CD4-positive, CD25-positive, alpha-beta regulatory T cell (primary cell): ENCODE results near the gene MBD5. TPM values are rescaled to one million over a fixed set of nuclear protein-coding genes. Genes with fewer than 3 reads are reported as not detected.

Source experiments
- ATAC-seq, 2 donors: fragments of 150-1000 bp; cut with Tn5 transposase; one replicate each; pipeline ENCODE4 v1.10.0; 2021; ENCODE audit warnings: low read depth in 2 of 2, moderate number of reproducible peaks in 2 of 2, moderate library complexity in 1 of 2
- DNase-seq, 3 donors: peaks; one replicate each; pipeline versions ENCODE4 v3.0.0 to v3.0.0-alpha.2; 2012 to 2022; ENCODE audit warnings: mixed read lengths in 1 of 3
- H3K27ac ChIP-seq: one replicate; pipeline ENCODE4 v1.7.0; 2013; ENCODE audit warnings: mild to moderate bottlenecking, low read length; ENCODE audit not compliant: insufficient read depth, poor library complexity, severe bottlenecking
- H3K27me3 ChIP-seq: one replicate; pipeline ENCODE4 v1.7.0; 2013; ENCODE audit warnings: low read length; ENCODE audit not compliant: control insufficient read depth, insufficient read depth
- H3K36me3 ChIP-seq: one replicate; pipeline ENCODE4 v1.7.0; 2013; ENCODE audit warnings: mild to moderate bottlenecking, low read length, moderate library complexity; ENCODE audit not compliant: control insufficient read depth, insufficient read depth
- H3K4me1 ChIP-seq: 2 replicates; pipeline ENCODE4 v1.7.0; 2013; ENCODE audit warnings: mild to moderate bottlenecking, low read length; ENCODE audit not compliant: insufficient read depth, control insufficient read depth, poor library complexity, severe bottlenecking
- H3K4me3 ChIP-seq: one replicate; pipeline ENCODE4 v1.7.0; 2013; ENCODE audit warnings: low read depth, mild to moderate bottlenecking, low read length, moderate library complexity
- H3K9me3 ChIP-seq, 2 experiments: 1 replicate in 1 of 2; 2 replicates in 1 of 2; pipeline ENCODE4 v1.7.0; 2013; ENCODE audit warnings: low read length in 2 of 2, mild to moderate bottlenecking in 1 of 2, moderate library complexity in 1 of 2; ENCODE audit not compliant: control insufficient read depth in 2 of 2
- H3K27ac Mint-ChIP-seq, 3 donors: one replicate each; pipeline ENCODE4 v1.8.0; 2020 to 2022; ENCODE audit warnings: mild to moderate bottlenecking in 3 of 3, mixed read lengths in 3 of 3, moderate library complexity in 2 of 3
- H3K27me3 Mint-ChIP-seq: one replicate; pipeline ENCODE4 v1.8.0; 2022; ENCODE audit warnings: mild to moderate bottlenecking, mixed read lengths
- H3K36me3 Mint-ChIP-seq: one replicate; pipeline ENCODE4 v1.8.0; 2020; ENCODE audit warnings: mixed read lengths
- H3K4me1 Mint-ChIP-seq, 4 donors: one replicate each; pipeline ENCODE4 v1.8.0; 2020 to 2022; ENCODE audit warnings: mixed read lengths in 4 of 4, mild to moderate bottlenecking in 1 of 4
- H3K4me3 Mint-ChIP-seq, 4 donors: one replicate each; pipeline ENCODE4 v1.8.0; 2020 to 2022; ENCODE audit warnings: mild to moderate bottlenecking in 4 of 4, mixed read lengths in 4 of 4, moderate library complexity in 3 of 4
- H3K9me3 Mint-ChIP-seq, 7 donors: one replicate each; pipeline ENCODE4 v1.8.0; 2020 to 2022; ENCODE audit warnings: mixed read lengths in 7 of 7, mild to moderate bottlenecking in 3 of 7, moderate library complexity in 2 of 7
- polyA plus RNA-seq, 4 donors: library from polyadenylated mRNA; unstranded; fragments of 300-500 nt; fragmentation: Illumina TruSeq; gene quantifications; one replicate each; pipeline ENCODE4 v1.2.3, GENCODE V29; 2021
- total RNA-seq: library from RNA; stranded (reverse); gene quantifications from one replicate; pipeline ENCODE4 v1.2.3, GENCODE V29; 2022

Gene MBD5
- total and polyA plus RNA-seq, 5 donors from 2014 or later: 11.7 to 62.6 (median 13.1) TPM

DNA sequence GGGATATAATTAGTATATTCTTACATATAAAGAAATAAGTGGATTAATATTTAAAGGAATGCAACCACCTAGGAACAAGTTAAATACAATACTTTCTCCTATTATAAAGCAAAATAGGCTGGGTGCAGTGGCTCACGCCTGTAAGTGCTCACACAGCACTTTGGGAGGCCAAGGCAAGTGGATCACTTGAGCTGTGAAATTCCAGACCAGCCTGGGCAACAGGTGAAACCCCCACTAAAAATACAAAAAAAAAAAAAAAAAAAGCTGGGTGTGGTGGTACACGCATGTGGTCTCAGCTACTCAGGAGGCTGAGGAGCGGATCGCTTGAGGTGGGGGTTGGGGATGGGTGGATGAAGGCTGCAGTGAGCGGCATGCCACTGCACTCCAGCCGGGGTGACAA is 337.5 kb downstream of the MBD5 start:
- Mint-ChIP-seq H3K4me1 (peaks cover 0 to 7% (median 2%) of the 10 kb centered on the region in 4 donors), H3K4me3 (no peak overlapping the region), H3K27me3 (no peaks in the 10 kb centered on the region), H3K27ac (no peak overlapping the region), H3K9me3 (peaks cover 0 to 20% (median 6%) of the 10 kb centered on the region in 7 donors), H3K36me3 (peaks cover 26% of the 10 kb centered on the region)
- DNase-seq: no peak
- Histone ChIP-seq H3K27ac (no peak overlapping the region), H3K4me3 (no peak overlapping the region), H3K4me1 (no peaks in the 10 kb centered on the region), H3K36me3 (no peaks in the 10 kb centered on the region), H3K9me3 (no peaks in the 10 kb centered on the region), H3K27me3 (no peaks in the 10 kb centered on the region)
- ATAC-seq: no peak

DNA sequence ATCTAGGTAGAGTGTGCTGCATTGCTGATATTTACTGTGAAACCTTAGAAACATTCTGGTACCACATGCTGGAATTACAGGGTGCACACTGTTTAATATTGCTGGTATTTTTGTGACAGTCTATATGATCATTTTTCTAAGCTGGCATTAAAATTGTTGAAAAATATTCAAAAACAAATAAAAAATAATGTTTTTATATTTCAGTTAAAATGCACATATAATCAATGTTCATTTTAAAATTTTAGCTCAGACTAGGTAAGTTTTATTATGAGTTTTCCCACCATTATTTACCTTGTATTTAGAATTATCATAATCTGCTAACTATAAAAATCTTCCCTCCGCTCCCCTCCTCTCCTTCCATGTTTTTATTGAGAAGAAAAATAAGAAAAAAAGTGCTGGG is 339.8 kb downstream of the MBD5 start:
- ATAC-seq (no peak), DNase-seq (no peak)
- Mint-ChIP-seq H3K27ac (no peak overlapping the region), H3K36me3 (peaks cover 20% of the 10 kb centered on the region), H3K9me3 (peaks cover 0 to 13% (median 5%) of the 10 kb centered on the region in 7 donors), H3K27me3 (no peaks in the 10 kb centered on the region), H3K4me3 (no peak overlapping the region), H3K4me1 (peaks cover 0 to 7% (median 2%) of the 10 kb centered on the region in 4 donors)
- H3K4me3 ChIP-seq: no peak overlapping the region
- H3K9me3 ChIP-seq: no peaks in the 10 kb centered on the region
- H3K4me1 ChIP-seq: no peaks in the 10 kb centered on the region
- no peaks in the 10 kb centered on the region for H3K36me3 ChIP-seq
- no peak overlapping the region for H3K27ac ChIP-seq
- no peaks in the 10 kb centered on the region for H3K27me3 ChIP-seq

DNA sequence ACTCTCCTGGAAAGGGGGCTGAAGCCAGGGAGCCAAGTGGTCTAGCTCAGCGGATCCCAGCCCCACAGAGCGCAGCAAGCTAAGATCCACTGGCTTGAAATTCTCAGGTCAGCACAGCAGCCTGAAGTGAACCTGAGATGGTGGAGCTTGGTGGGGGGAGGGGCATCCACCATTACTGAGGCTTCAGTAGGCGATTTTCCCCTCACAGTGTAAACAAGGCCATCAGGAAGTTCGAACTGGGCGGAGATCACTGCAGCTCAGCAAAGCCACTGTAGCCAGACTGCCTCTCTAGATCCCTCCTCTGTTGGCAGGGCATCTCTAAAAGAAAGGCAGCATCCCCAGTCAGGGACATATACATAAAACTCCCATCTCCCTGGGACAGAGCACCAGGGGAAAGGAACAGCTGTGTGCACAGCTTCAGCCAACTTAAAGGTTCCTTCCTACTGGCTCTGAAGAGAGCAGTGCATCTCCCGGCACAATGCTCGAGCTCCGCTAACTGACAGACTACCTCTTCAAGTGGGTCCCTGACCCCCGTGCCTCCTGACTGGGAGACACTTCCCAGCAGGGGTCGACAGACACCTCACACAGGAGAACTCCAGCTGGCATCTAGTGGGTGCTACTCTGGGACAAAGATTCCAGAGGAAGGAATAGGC is 341.4 kb downstream of the MBD5 start:
- Mint-ChIP-seq H3K36me3 (peaks cover 15% of the 10 kb centered on the region), H3K4me3 (no peak overlapping the region), H3K27ac (no peak overlapping the region), H3K27me3 (no peaks in the 10 kb centered on the region), H3K9me3 (peaks cover 0 to 16% (median 5%) of the 10 kb centered on the region in 7 donors), H3K4me1 (peaks cover 0 to 7% (median 2%) of the 10 kb centered on the region in 4 donors)
- Histone ChIP-seq H3K27ac (no peak overlapping the region), H3K9me3 (no peaks in the 10 kb centered on the region), H3K4me1 (no peaks in the 10 kb centered on the region), H3K4me3 (no peak overlapping the region), H3K27me3 (no peaks in the 10 kb centered on the region), H3K36me3 (no peaks in the 10 kb centered on the region)
- ATAC-seq: no peak
- DNase-seq: no peak

GRCh38 chr2:148375214-148375613 is 354.3 kb downstream of the MBD5 start:
- ATAC-seq: no peak
- Mint-ChIP-seq H3K27ac (no peak overlapping the region), H3K4me1 (no peaks in the 10 kb centered on the region), H3K4me3 (no peak overlapping the region), H3K9me3 (peaks cover 0 to 3% (median 0%) of the 10 kb centered on the region in 7 donors), H3K36me3 (peaks cover 4% of the 10 kb centered on the region), H3K27me3 (no peaks in the 10 kb centered on the region)
- Histone ChIP-seq H3K9me3 (no peaks in the 10 kb centered on the region), H3K4me3 (no peak overlapping the region), H3K27ac (no peak overlapping the region), H3K4me1 (no peaks in the 10 kb centered on the region), H3K27me3 (no peaks in the 10 kb centered on the region), H3K36me3 (no peaks in the 10 kb centered on the region)
- no peak for DNase-seq

- no peak overlapping the region for H3K27ac ChIP-seq
- no peaks in the 10 kb centered on the region for H3K9me3 Mint-ChIP-seq
- no peak overlapping the region for H3K4me3 ChIP-seq
- DNase-seq: no peak
- peaks cover 9% of the 10 kb centered on the region for H3K36me3 Mint-ChIP-seq
- no peaks in the 10 kb centered on the region for H3K27me3 ChIP-seq
- H3K9me3 ChIP-seq: no peaks in the 10 kb centered on the region
- H3K4me1 ChIP-seq: no peaks in the 10 kb centered on the region
- H3K27ac Mint-ChIP-seq: no peak overlapping the region
- no peaks in the 10 kb centered on the region for H3K27me3 Mint-ChIP-seq
- no peak overlapping the region for H3K4me3 Mint-ChIP-seq
- H3K4me1 Mint-ChIP-seq: peaks cover 0 to 6% (median 2%) of the 10 kb centered on the region in 4 donors
- ATAC-seq: no peak
- H3K36me3 ChIP-seq: no peaks in the 10 kb centered on the region
Measured at GRCh38 chr2:148391324-148391723, 370.4 kb downstream of the MBD5 start.

DNA sequence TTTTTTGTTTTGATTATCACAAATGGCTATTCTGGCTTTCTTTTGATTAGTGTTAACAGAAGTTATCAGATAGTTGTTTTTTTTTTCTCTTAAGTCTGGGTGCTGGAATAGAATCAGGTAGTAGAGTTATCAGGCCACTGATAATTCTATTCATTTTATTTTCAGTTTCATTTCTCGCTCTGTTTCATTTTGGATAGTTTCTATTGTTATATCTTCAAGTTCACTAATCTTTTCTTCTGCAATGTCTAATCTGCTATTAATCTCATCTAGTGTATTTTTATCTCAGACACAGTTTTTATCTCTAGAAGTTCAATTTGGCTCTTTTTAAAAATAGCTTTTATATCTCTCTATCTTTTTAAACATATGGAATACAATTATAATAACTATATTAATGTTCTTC is 381.9 kb downstream of the MBD5 start:
- Mint-ChIP-seq H3K27ac (no peak overlapping the region), H3K4me1 (peaks cover 4 to 14% (median 5%) of the 10 kb centered on the region in 4 donors), H3K4me3 (no peak overlapping the region), H3K27me3 (no peaks in the 10 kb centered on the region), H3K9me3 (peaks cover 0 to 10% (median 5%) of the 10 kb centered on the region in 7 donors), H3K36me3 (peaks cover 14% of the 10 kb centered on the region)
- Histone ChIP-seq H3K36me3 (no peaks in the 10 kb centered on the region), H3K27me3 (no peaks in the 10 kb centered on the region), H3K27ac (no peak overlapping the region), H3K9me3 (no peaks in the 10 kb centered on the region), H3K4me1 (no peaks in the 10 kb centered on the region), H3K4me3 (no peak overlapping the region)
- ATAC-seq (no peak), DNase-seq (no peak)

- ATAC-seq (no peak), DNase-seq (no peak)
- Histone ChIP-seq H3K36me3 (no peaks in the 10 kb centered on the region), H3K9me3 (peaks cover 18 to 19% of the 10 kb centered on the region in 2 experiments), H3K4me1 (no peaks in the 10 kb centered on the region), H3K27me3 (no peaks in the 10 kb centered on the region), H3K4me3 (no peak overlapping the region), H3K27ac (no peak overlapping the region)
- Mint-ChIP-seq H3K27me3 (no peaks in the 10 kb centered on the region), H3K27ac (no peak overlapping the region), H3K4me1 (peaks cover 6 to 25% (median 16%) of the 10 kb centered on the region in 4 donors), H3K36me3 (peaks cover 24% of the 10 kb centered on the region), H3K9me3 (peaks cover 3 to 29% (median 13%) of the 10 kb centered on the region in 7 donors), H3K4me3 (no peak overlapping the region)
Measured at GRCh38 chr2:148410899-148411298, 390.0 kb downstream of the MBD5 start.

GRCh38 chr2:148416248-148416647 is 395.4 kb downstream of the MBD5 start:
- H3K27ac ChIP-seq: no peak overlapping the region
- H3K36me3 ChIP-seq: no peaks in the 10 kb centered on the region
- Mint-ChIP-seq H3K36me3 (peaks cover 27% of the 10 kb centered on the region), H3K4me1 (peaks cover 0 to 17% (median 8%) of the 10 kb centered on the region in 4 donors), H3K4me3 (no peak overlapping the region), H3K27ac (no peak overlapping the region), H3K27me3 (no peaks in the 10 kb centered on the region), H3K9me3 (peaks cover 2 to 29% (median 12%) of the 10 kb centered on the region in 7 donors)
- H3K4me3 ChIP-seq: no peak overlapping the region
- DNase-seq (no peak), ATAC-seq (no peak)
- peaks cover 18 to 27% of the 10 kb centered on the region in 2 experiments for H3K9me3 ChIP-seq
- H3K4me1 ChIP-seq: no peaks in the 10 kb centered on the region
- H3K27me3 ChIP-seq: no peaks in the 10 kb centered on the region
